ENCODE measurements around the gene ZNF74.
A peak's percentile ranks its signal among the peaks of the same experiment; 100 is the strongest.
"Not testable (repeated sequence)": the region's sequence is repeated elsewhere in the genome, so short reads cannot be mapped to it uniquely, and the experiment has no call there.

The ZNF74 gene

GRCh38 chr22:20399866-20400605, 6.1 kb downstream of the ZNF74 start:
- FAIRE-seq: no peak
- no peak for DNase-seq (ENCODE audit: low spot score)

GRCh38 chr22:20400606-20401375, 6.8 kb downstream of the ZNF74 start:
- FAIRE-seq (no peak), DNase-seq (ENCODE audit: low spot score) (no peak)

GRCh38 chr22:20401376-20402014, 7.5 kb downstream of the ZNF74 start:
- no peak for DNase-seq (ENCODE audit: low spot score)
- peak; percentile 95 for FAIRE-seq

GRCh38 chr22:20402960-20403778, 9.2 kb downstream of the ZNF74 start:
- FAIRE-seq (peak; percentile 93), DNase-seq (ENCODE audit: low spot score) (no peak)

- FAIRE-seq (peak; percentile 62), DNase-seq (ENCODE audit: low spot score) (no peak)
Measured at GRCh38 chr22:20403779-20404140, 9.8 kb downstream of the ZNF74 start.

- FAIRE-seq (no peak), DNase-seq (ENCODE audit: low spot score) (no peak)
Measured at GRCh38 chr22:20404881-20405280, 10.9 kb downstream of the ZNF74 start.

- FAIRE-seq (no peak), DNase-seq (ENCODE audit: low spot score) (no peak)
Measured at GRCh38 chr22:20405291-20405930, 11.5 kb downstream of the ZNF74 start.

- DNase-seq (ENCODE audit: low spot score) (no peak), FAIRE-seq (peak; percentile 61)
Measured at GRCh38 chr22:20405931-20406685, 12.2 kb downstream of the ZNF74 start.

GRCh38 chr22:20406686-20407408, 12.9 kb downstream of the ZNF74 start:
- DNase-seq (ENCODE audit: low spot score) (no peak), FAIRE-seq (peak; percentile 53)

- FAIRE-seq (peak; percentile 27), DNase-seq (ENCODE audit: low spot score) (no peak)
Measured at GRCh38 chr22:20407829-20408228, 13.9 kb downstream of the ZNF74 start.

- DNase-seq (ENCODE audit: low spot score) (no peak), FAIRE-seq (peak; percentile 50)
Measured at GRCh38 chr22:20408891-20409290, 14.9 kb downstream of the ZNF74 start.

- DNase-seq (ENCODE audit: low spot score): not testable (repeated sequence)
Measured at GRCh38 chr22:20409385-20409784, 15.4 kb downstream of the ZNF74 start.

GRCh38 chr22:20412474-20413216, 18.7 kb downstream of the ZNF74 start:
- FAIRE-seq (no peak), DNase-seq (ENCODE audit: low spot score) (no peak)

More at GRCh38 chr22:20409385-20409784, 15.4 kb downstream of the ZNF74 start:
- not testable (repeated sequence) for FAIRE-seq

GRCh38 chr22:20413217-20414058, 19.5 kb downstream of the ZNF74 start:
- no peak for DNase-seq (ENCODE audit: low spot score)
- peak; percentile 46 for FAIRE-seq

GRCh38 chr22:20414059-20414440, 20.1 kb downstream of the ZNF74 start:
- FAIRE-seq (peak; percentile 50), DNase-seq (ENCODE audit: low spot score) (no peak)

GRCh38 chr22:20414450-20414849, 20.5 kb downstream of the ZNF74 start:
- peak; percentile 35 for FAIRE-seq
- DNase-seq (ENCODE audit: low spot score): no peak

GRCh38 chr22:20415241-20415640, 21.3 kb downstream of the ZNF74 start:
- not testable (repeated sequence) for FAIRE-seq; DNase-seq (ENCODE audit: low spot score)

- not testable (repeated sequence) for DNase-seq (ENCODE audit: low spot score); FAIRE-seq
Measured at GRCh38 chr22:20415699-20416098, 21.7 kb downstream of the ZNF74 start.
